Psoas muscle (tissue), 8 donors: ENCODE results near the gene METTL3. TPM values are rescaled to one million over a fixed set of nuclear protein-coding genes. Genes with fewer than 3 reads are reported as not detected.

Experiments
- ATAC-seq, 4 donors: fragments of 200-7000 bp; cut with Tn5 transposase; one replicate each; pipeline ENCODE4 v1.9.1; 2020; ENCODE audit warnings: moderate library complexity in 3 of 4, mild to moderate bottlenecking in 2 of 4
- DNase-seq, 2 donors: peaks; one replicate each; pipeline ENCODE4 v3.0.0-alpha.2; 2020
- H3K27ac ChIP-seq: fragments of 200-600 bp; one replicate; pipeline ENCODE4 v1.8.0; 2022
- H3K27me3 ChIP-seq, 3 donors: fragments of 200-600 bp in 1 of 3; one replicate each; pipeline versions ENCODE4 v1.6.1 to v1.8.0; 2013 to 2022; ENCODE audit warnings: low read length in 2 of 3, mild to moderate bottlenecking in 2 of 3, moderate library complexity in 1 of 3; ENCODE audit not compliant: insufficient read depth in 3 of 3
- H3K36me3 ChIP-seq, 2 donors: fragments of 200-600 bp in 1 of 2; one replicate each; pipeline versions ENCODE4 v1.6.1 to v1.8.0; 2013 to 2022; ENCODE audit warnings: low read depth in 1 of 2, mild to moderate bottlenecking in 1 of 2, moderate library complexity in 1 of 2; ENCODE audit not compliant: insufficient read depth in 1 of 2
- H3K4me1 ChIP-seq: fragments of 200-600 bp; one replicate; pipeline ENCODE4 v1.8.0; 2022
- H3K4me3 ChIP-seq: fragments of 200-600 bp; one replicate; pipeline ENCODE4 v1.8.0; 2022; ENCODE audit warnings: mild to moderate bottlenecking
- H3K9me3 ChIP-seq: fragments of 200-600 bp; one replicate; pipeline ENCODE4 v1.8.0; 2022
- WGBS, 3 donors: extraction: QIAGEN DNeasy Blood & Tissue Kit; methylation state at CpG; one replicate each; pipeline versions ENCODE4 v1.1.6 to v1.1.7; 2013; 5-methylcytosine and 5-hydroxymethylcytosine counted together
- intact Hi-C, 2 donors: fragments of 100-400 bp; cut with DNase I; formaldehyde crosslinking; loops; one replicate each; pipeline versions ENCODE4 v1.11.0 to v1.14.2; 2022
- polyA plus RNA-seq, 3 donors: library from polyadenylated mRNA; stranded (reverse); fragments of 200-250 nt; gene quantifications; one replicate each; pipeline ENCODE4 v1.2.3, GENCODE V29; 2013
- total RNA-seq, 4 donors: library from RNA; stranded (reverse); fragmentation: NEBNext Ultra II Directional in 2 of 4; extraction: Animal tissue kit (Norgen Biotek cat#: 25700) in 2 of 4; gene quantifications; one replicate each; pipeline versions ENCODE4 v1.2.1 to v1.2.4, GENCODE V29; 2021 to 2023
- TF ChIP-seq, protein P1 (sequence below): fragments of 200-600 bp; IDR thresholded peaks from one replicate; pipeline ENCODE4 v1.8.0; 2022; ENCODE audit warnings: antibody characterized with exemption
- donor health status: healthy with polysubstance abuse.
- donor health status: DM: no; HTN: no; CAD: no; lungs with moderate emphysema.
- donor health status: Bipolar disorder and iron deficiency.
- donor health status: healthy.
- donor health status: DM: yes; HTN: yes; CAD: no.
- donor health status: DM: no; HTN: no; CAD: no.
- donor health status: DM: no; HTN: no; CAD: no.
- donor health status: DM: yes; HTN: yes; CAD: no.

The METTL3 gene
- total and polyA plus RNA-seq, 7 donors = 17.5 to 43.9 (median 22.0) TPM

DNA sequence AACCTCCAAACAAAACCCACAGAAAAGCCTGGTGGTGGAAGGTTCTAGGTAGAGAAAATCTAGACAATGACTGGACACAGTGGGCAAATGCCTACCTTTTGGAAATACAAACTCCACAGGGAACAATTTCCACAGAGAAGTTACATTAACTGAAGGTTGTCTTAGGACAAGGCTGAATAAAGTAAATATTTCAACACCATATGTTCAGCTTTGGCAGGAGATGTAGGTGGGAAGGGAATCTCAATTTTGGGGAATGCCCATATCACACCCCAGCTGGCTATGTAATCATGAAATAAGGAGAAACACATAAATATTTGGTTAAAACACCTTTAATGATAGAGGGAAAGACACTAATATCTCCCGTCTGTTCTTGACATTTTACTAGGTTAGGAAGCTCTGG lies 9.6 kb upstream of the METTL3 start:
- ATAC-seq = no peak
- Histone ChIP-seq H3K36me3 (no peaks in the 10 kb centered on the region), H3K4me3 (no peak overlapping the region), H3K27ac (no peak overlapping the region), H3K9me3 (no peaks in the 10 kb centered on the region), H3K4me1 (no peaks in the 10 kb centered on the region), H3K27me3 (peaks cover 0 to 4% (median 0%) of the 10 kb centered on the region in 3 donors)
- intact Hi-C loops = no loop called here
- 81 to 87% (median 81%) methylated on average over 1 of the region's 1 CpG for WGBS, 3 donors
- TF ChIP-seq, protein P1, sequence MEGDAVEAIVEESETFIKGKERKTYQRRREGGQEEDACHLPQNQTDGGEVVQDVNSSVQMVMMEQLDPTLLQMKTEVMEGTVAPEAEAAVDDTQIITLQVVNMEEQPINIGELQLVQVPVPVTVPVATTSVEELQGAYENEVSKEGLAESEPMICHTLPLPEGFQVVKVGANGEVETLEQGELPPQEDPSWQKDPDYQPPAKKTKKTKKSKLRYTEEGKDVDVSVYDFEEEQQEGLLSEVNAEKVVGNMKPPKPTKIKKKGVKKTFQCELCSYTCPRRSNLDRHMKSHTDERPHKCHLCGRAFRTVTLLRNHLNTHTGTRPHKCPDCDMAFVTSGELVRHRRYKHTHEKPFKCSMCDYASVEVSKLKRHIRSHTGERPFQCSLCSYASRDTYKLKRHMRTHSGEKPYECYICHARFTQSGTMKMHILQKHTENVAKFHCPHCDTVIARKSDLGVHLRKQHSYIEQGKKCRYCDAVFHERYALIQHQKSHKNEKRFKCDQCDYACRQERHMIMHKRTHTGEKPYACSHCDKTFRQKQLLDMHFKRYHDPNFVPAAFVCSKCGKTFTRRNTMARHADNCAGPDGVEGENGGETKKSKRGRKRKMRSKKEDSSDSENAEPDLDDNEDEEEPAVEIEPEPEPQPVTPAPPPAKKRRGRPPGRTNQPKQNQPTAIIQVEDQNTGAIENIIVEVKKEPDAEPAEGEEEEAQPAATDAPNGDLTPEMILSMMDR = no peak
- no peak for DNase-seq

DNA sequence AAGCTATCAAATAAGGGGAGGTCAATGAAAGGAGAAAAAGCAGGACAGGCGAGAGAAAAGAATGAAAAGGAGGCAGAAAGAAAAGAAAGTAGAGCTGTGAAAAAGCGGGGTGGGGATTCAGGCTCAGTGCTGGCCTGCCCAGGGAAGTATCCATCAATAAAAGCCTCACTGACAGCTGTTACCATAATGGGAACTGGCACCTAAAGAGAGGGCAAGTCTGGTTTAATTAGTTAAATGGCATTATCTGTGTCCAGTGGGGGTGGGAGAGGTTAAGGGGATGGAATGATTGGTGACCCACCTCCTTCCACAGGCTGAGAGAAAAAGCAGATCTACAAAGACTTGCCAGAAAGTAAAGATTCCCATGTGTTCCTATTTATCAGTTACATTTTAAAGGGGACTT lies 7.6 kb upstream of the METTL3 start:
- Histone ChIP-seq H3K4me3 (no peak overlapping the region), H3K36me3 (no peaks in the 10 kb centered on the region), H3K27me3 (peaks cover 0 to 4% (median 0%) of the 10 kb centered on the region in 3 donors), H3K4me1 (no peaks in the 10 kb centered on the region), H3K9me3 (no peaks in the 10 kb centered on the region), H3K27ac (no peak overlapping the region)
- WGBS, 3 donors = 73 to 88% (median 79%) methylated on average over 2 of the region's 2 CpGs
- TF ChIP-seq, protein P1 = no peak
- DNase-seq = no peak
- ATAC-seq = no peak
- intact Hi-C loops = loop anchor here in 1 of 2 donors (5.0 kb wide), 1 partner anchor 34 kb away; no protein-coding TSS in a partner anchor

DNA sequence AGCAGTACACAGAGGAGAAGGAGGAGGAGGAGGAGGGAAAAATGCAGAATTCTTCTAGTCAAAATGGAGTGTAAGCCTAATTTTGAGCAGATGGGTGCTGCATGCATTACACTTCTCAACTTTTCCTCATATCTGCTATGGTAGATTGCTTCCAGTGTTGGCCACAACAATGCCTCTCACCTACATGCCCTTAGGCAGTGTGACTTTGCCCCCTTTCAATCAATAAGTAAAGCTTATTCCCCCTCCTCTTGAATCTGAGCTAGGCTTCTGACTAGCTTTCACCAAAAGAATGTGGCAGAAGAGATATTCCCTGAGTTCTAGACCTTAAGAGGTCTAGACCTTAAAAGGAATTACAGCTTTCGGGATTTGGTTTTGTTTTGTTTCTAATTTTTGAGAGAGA lies 3.2 kb upstream of the METTL3 start:
- ATAC-seq = no peak
- Histone ChIP-seq H3K4me3 (no peak overlapping the region), H3K4me1 (peaks cover 10% of the 10 kb centered on the region), H3K36me3 (peaks cover 0 to under 1% of the 10 kb centered on the region in 2 donors), H3K27me3 (no peaks in the 10 kb centered on the region), H3K9me3 (no peaks in the 10 kb centered on the region), H3K27ac (no peak overlapping the region)
- no peak for DNase-seq
- 81 to 97% (median 93%) methylated on average over 1 of the region's 1 CpG for WGBS, 3 donors
- intact Hi-C loops = loop anchor here in 1 of 2 donors (5.0 kb wide), 1 partner anchor 37 kb away; the partner anchor contains the start of genes RAB2B and TOX4
- TF ChIP-seq, protein P1 = no peak

DNA sequence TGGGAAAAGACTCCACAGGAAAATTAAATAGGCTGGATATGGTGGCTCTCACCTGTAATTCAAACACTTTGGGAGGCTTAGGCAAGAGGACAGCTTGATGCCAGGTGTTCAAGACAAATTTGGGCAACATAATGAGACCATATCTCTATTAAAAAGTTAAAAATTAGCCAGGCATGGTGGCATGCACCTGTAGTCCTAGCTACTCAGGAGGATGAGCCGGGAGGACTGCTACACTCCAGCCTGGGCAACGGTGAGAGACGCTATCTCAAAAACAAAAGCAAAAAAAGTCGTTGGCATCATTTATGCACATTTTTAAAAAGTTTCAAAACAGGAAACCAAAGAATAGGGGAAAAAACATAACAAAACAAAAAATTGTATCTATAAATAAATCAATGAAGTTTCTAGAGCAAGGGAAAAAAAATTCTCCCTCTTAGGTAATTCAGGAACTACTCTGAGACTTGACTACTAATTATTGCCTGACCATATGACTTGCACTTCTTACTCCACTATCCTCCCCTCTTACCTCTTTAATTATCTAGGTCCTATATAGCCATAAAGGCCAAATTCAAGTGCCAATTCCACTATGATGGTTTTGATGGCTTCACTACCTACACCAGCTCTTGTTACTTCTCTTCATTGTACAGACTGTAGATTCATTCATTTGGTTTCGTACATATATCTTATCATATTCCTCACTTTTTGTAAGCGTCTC lies 1.6 kb downstream of the METTL3 start:
- ATAC-seq = no peak
- Histone ChIP-seq H3K4me3 (peak overlapping the region; percentile 98), H3K9me3 (no peaks in the 10 kb centered on the region), H3K4me1 (peaks cover 15% of the 10 kb centered on the region), H3K27me3 (no peaks in the 10 kb centered on the region), H3K27ac (peak overlapping the region; percentile 90), H3K36me3 (peaks cover 0 to 24% of the 10 kb centered on the region in 2 donors)
- intact Hi-C loops = loop anchor here (2.0 to 5.0 kb wide), 2 partner anchors 32 to 33 kb away; partner anchors contain the start of genes RAB2B (in 2 of the 2) and TOX4 (in 2 of the 2)
- 80 to 89% (median 87%) methylated on average over 6 of the region's 6 CpGs for WGBS, 3 donors
- no peak for DNase-seq
- TF ChIP-seq, protein P1 = no peak
